Measurements from ENCODE around the gene RNASE8. TPM values are rescaled to one million over a fixed set of nuclear protein-coding genes. Genes with fewer than 3 reads are reported as not detected.

The RNASE8 gene
- total and polyA plus RNA-seq, 8 donors: not detected

DNA sequence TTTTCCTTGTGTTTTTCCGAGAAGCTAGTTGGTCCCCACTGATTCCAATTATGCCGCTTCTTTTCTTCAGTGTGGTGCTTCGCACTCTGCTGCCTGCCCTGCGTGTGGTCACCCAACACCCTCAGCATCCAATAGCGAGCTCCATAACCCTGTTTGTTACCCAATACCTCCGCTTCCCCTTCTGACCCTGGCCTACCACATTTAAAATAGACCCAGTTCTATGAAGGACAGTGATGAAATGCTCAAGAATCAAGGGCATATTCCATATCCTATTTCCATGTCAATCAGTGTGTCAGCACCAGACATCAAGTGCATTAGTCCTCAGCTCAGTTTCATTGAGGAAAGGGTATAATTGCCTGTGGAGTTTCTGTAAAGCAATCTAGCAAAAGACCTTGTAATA lies 42.3 kb upstream of the RNASE8 start:
- H3K36me3 ChIP-seq: peaks cover 22 to 39% (median 37%) of the 10 kb centered on the region in 4 donors
- no peaks in the 10 kb centered on the region for H3K27me3 ChIP-seq
- peaks cover 0 to 11% (median 3%) of the 10 kb centered on the region in 4 donors for H3K4me1 ChIP-seq
- WGBS, 5 donors: 59 to 79% (median 73%) methylated on average over 6 of the region's 6 CpGs
- no peak overlapping the region for H3K4me3 ChIP-seq
- H3K27ac ChIP-seq: no peak overlapping the region
- no peaks in the 10 kb centered on the region for H3K9me3 ChIP-seq
- TF ChIP-seq EP300 (IDR thresholded peaks at IDR 0.05) (no peak), CTCF (IDR thresholded peaks at IDR 0.05) (no peak), POLR2AphosphoS5 (IDR thresholded peaks at IDR 0.05) (no peak), POLR2A (IDR thresholded peaks at IDR 0.05) (no peak)
- DNase-seq: no peak
- intact Hi-C loops (cut with DNase I; ENCODE audit: low total_unique reads): loop anchor here (10.0 kb wide), 1 partner anchor 69 kb away; no protein-coding TSS in a partner anchor

DNA sequence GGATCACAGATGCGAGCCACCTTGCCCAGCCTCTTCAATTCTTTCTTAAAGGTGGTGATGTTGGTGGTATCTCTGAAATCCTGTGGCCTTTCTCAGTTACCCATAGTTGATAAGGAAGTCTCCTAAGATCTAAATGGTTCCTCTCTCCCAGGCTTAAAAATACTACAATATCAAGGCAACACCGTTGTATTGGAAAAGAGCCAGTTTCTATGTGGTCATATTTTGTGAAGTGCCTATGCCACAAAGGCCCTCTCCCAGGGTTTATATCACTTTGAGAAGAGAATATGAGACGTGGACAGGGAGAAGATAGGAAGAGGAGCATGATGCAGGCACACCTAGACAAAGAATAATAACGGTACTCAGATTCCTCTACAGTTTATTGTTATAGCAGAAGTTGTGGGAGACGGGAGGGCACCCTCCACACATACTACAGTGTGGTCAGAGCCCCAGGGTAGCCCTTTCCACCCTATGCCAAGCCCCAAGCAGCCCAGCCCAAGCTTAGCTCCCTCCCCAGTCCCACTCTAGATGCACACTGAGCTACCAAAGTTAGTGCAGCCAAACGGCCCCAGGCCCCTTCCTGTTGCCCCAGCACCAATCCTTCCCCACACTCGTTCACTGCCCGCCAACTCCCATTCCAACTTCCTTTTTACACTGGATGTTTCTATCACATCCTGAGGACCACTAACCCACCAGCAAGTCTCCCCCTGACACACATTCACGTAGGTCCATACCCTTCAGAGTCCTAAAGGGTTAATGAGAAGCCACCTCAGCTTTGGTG lies 41.0 kb upstream of the RNASE8 start:
- DNase-seq: no peak
- Histone ChIP-seq H3K4me3 (no peak overlapping the region), H3K27me3 (no peaks in the 10 kb centered on the region), H3K4me1 (peaks cover 0 to 24% (median 3%) of the 10 kb centered on the region in 4 donors), H3K9me3 (no peaks in the 10 kb centered on the region), H3K27ac (no peak overlapping the region), H3K36me3 (peaks cover 32 to 51% (median 50%) of the 10 kb centered on the region in 4 donors)
- TF ChIP-seq CTCF (IDR thresholded peaks at IDR 0.05) (no peak), POLR2AphosphoS5 (IDR thresholded peaks at IDR 0.05) (no peak), EP300 (IDR thresholded peaks at IDR 0.05) (no peak), POLR2A (IDR thresholded peaks at IDR 0.05) (no peak)
- WGBS, 5 donors: 60 to 73% (median 72%) methylated on average over 9 of the region's 9 CpGs
- intact Hi-C loops (cut with DNase I; ENCODE audit: low total_unique reads): loop anchor here (10.0 kb wide), 1 partner anchor 68 kb away; no protein-coding TSS in a partner anchor

- H3K27me3 ChIP-seq: no peaks in the 10 kb centered on the region
- H3K27ac ChIP-seq: no peak overlapping the region
- no peaks in the 10 kb centered on the region for H3K9me3 ChIP-seq
- H3K4me1 ChIP-seq: peaks cover 0 to 31% (median 5%) of the 10 kb centered on the region in 4 donors
- H3K4me3 ChIP-seq: no peak overlapping the region
- WGBS, 5 donors: 77 to 81% (median 79%) methylated on average over 28 of the region's 28 CpGs
- intact Hi-C loops (cut with DNase I; ENCODE audit: low total_unique reads): loop anchor here (10.0 kb wide), 1 partner anchor 67 kb away; no protein-coding TSS in a partner anchor
- peaks cover 34 to 59% (median 57%) of the 10 kb centered on the region in 4 donors for H3K36me3 ChIP-seq
- TF ChIP-seq EP300 (IDR thresholded peaks at IDR 0.05): no peak
- TF ChIP-seq POLR2A (IDR thresholded peaks at IDR 0.05): no peak
- TF ChIP-seq POLR2AphosphoS5 (IDR thresholded peaks at IDR 0.05): no peak
- TF ChIP-seq CTCF (IDR thresholded peaks at IDR 0.05): no peak
- DNase-seq: no peak
These were observed 39.9 kb upstream of the RNASE8 start for GRCh38 chr14:21017528-21018245.

GRCh38 chr14:21018286-21018685 lies 39.3 kb upstream of the RNASE8 start:
- Histone ChIP-seq H3K27me3 (no peaks in the 10 kb centered on the region), H3K27ac (no peak overlapping the region), H3K9me3 (no peaks in the 10 kb centered on the region), H3K4me3 (no peak overlapping the region), H3K4me1 (peaks cover 0 to 37% (median 10%) of the 10 kb centered on the region in 4 donors), H3K36me3 (peaks cover 34 to 59% (median 57%) of the 10 kb centered on the region in 4 donors)
- intact Hi-C loops (cut with DNase I; ENCODE audit: low total_unique reads): loop anchor here (10.0 kb wide), 1 partner anchor 67 kb away; no protein-coding TSS in a partner anchor
- no peak for DNase-seq
- 76 to 86% (median 82%) methylated on average over 5 to 7 of the region's 7 CpGs for WGBS, 5 donors
- TF ChIP-seq POLR2A (IDR thresholded peaks at IDR 0.05) (no peak), CTCF (IDR thresholded peaks at IDR 0.05) (no peak), POLR2AphosphoS5 (IDR thresholded peaks at IDR 0.05) (no peak), EP300 (IDR thresholded peaks at IDR 0.05) (no peak)

Measured in stomach (tissue), 9 donors.